ENCODE results near the gene TDRD7.
"Not testable (repeated sequence)": the region's sequence is repeated elsewhere in the genome, so short reads cannot be mapped to it uniquely, and the experiment has no call there.

Gene TDRD7

GRCh38 chr9:97479496-97480159 is 67.7 kb downstream of the TDRD7 start:
- no peak for DNase-seq

GRCh38 chr9:97480174-97480573 is 68.3 kb downstream of the TDRD7 start:
- DNase-seq, result no peak

DNA sequence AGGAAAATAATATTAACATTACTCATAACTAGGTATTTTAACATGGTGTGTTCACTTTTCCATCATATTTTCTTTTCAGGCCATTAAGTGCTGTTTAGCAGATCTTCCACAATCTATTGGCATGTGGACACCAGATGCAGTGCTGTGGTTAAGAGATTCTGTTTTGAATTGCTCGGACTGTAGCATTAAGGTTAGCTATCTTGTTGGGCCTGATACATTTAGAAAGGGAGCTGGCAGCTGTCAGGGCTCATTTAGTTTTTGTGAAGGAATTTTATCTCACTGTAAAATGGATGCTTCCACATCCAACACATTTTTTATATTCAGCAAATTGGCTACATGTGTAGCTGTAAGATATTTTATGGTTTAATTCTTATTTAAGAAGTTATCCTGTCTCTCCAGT is 68.9 kb downstream of the TDRD7 start:
- DNase-seq, result no peak

DNA sequence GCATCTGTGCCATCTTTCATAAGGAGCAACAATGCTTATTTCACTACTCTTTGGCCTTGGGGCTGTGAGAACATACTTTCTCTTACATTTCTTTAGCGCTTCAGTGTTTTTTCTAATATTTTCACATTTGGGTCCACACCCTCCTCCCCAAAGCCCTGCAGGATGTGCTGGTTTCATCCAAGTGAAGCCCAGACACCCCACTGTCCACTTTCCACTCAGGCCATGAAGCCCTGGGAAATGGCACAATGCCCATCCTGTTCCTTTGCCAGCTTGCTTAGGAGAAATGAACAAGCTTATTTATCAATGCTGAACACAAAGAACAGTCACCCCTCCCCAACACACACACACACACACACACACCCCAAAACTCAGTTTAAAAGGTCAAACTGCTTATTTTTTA is 72.2 kb downstream of the TDRD7 start:
- no peak for DNase-seq

DNA sequence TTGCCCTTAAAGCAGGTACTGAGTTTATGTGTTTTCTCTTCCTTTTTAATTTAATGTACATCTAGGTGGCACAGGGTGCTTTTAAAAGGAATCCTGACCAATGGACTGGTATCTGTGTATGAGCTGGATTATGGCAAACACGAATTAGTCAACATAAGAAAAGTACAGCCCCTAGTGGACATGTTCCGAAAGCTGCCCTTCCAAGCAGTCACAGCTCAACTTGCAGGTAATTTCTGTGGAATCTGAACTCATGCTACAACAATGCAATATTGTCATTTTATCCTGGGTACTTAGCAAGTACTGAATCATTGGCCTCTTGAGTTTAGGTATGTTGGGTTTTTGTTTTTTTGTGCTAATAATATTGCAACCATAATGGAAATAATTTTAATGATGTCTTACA is 75.2 kb downstream of the TDRD7 start:
- no peak for DNase-seq

DNA sequence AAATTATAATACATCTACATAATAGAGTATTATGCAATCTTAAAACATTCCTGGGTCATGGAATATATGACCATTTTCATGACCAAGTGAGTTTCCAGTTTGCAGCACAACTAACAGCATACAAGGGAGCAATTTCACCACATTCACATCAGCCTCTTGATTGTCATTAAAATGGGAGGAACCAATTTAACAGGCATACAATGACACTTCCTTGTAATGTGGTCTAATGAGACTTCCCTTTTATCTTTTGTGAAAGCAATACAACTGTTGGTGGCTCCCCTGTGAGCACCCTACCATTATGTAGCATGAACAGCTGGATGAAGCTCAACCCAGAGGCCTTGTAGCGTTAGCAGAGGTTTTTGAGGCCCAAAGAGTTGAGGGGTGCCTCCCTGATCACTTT is 76.0 kb downstream of the TDRD7 start:
- no peak for DNase-seq

DNA sequence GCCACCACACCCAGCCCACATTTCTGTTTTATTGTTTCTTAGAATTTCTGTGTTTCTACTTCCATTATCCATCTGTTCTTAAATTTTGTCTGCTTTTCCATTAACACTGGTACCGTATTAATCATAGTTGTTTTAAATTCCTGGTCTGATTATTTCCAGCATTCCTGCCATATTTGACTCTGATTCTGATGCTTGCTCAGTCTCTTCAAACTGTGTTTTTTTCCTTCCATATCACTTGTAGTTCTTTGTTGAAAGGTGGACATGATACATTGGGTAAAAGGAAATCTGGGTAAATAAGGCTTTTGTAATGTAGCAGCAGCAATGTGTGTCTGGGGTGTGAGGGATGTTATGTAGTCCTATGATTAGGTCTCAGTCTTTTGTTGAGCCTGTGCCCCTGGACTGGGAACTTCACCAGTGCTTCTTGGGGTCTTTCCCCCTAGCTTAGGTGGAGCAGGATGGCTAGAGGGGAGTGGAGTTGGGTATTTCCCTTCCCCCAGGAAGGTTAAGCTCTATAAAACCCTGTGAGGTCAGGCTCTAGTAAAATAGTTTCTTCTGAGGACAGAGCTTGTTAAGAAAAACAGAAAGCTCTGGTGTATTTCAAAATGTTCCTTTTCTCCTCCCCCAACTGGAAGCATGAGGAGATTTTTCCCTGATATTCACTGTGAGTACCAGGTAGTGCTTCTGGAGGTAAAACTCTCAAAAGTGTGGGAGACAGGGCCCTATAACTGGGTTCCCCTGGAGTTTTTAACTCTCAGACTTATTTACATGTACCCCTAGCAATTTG is 79.5 kb downstream of the TDRD7 start:
- no peak for DNase-seq

GRCh38 chr9:97497558-97498375 is 85.9 kb downstream of the TDRD7 start:
- not testable (repeated sequence) for DNase-seq

DNA sequence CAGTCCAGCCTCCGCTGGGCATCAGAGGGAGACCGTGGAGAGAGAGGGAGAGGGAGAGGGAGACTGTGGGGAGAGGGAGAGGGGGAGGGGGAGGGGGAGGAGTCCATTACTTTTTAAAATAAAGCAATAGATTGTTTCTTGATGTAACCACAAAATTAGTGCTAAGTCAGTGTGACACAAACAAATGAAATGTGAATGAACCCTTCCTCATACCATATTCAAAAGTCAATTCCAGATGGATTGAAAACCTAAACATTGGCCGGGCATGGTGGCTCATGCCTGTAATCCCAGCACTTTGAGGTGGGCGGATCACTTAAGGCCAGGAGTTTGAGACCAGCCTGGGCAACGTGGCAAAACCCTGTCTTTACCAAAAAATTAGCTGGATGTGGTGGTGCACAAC is 87.0 kb downstream of the TDRD7 start:
- DNase-seq, result not testable (repeated sequence)

- DNase-seq, result no peak
Measured at GRCh38 chr9:97500263-97500662, 88.4 kb downstream of the TDRD7 start.

GRCh38 chr9:97500765-97501176 is 88.9 kb downstream of the TDRD7 start:
- no peak for DNase-seq

DNA sequence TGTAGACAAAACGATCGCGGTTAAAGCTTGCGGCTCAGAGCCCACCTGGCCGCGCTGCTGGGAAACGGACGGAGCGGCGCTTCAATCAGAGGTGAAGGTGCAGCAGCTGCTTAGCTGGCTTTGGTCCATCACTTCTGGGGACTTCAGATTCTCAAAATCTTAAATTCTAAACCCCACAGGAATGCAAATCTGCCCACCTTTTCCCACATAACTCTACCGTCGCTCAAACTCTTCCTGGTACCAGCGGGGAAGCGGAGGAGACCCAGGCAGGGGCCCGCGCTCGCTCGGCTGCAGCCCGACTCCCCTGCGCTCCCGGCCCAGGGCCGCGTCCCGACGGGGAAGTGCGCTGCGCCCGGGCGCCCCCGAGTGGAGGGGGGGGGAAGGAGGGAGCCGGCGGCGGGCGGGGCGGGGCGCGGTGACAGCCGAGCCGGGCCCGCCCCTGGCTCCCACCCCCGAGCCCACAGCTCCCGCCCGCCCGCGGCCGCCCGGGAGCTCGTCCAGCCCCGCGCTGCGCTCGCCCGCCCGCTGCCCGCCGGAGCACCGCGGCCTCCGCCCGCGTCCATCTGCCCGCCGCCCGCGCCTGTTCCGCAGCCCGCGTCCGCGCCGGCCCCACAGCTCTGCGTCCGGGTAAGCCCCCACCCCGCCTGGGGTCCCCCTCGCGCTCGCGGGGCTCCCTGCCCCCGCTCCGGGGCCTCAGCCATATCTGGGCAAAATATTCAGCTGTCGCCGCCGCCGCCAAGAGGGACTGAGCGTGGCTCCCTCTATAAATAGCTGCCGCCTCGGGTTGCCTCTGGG is 89.5 kb downstream of the TDRD7 start, which contains the start of gene TMOD1:
TMOD1 (plus strand) TSS at position 490 of the 795 bp plus-strand sequence. CDS start 22,523 bp downstream, outside the sequence.
- no peak for DNase-seq

DNA sequence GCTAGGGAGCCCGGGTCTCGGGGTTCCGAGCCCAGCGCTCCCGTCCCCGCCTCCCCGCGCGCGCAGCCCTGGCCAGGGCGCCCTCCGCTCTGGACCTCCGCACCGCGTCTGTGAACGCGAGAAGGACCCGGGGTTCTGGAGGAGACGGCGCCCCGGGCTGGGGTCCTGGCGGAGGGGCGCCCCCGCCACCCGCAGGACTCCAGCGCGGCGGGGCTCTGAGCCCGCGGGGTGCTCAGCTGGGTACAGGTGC is 90.0 kb downstream of the TDRD7 start:
- no peak for DNase-seq

DNA sequence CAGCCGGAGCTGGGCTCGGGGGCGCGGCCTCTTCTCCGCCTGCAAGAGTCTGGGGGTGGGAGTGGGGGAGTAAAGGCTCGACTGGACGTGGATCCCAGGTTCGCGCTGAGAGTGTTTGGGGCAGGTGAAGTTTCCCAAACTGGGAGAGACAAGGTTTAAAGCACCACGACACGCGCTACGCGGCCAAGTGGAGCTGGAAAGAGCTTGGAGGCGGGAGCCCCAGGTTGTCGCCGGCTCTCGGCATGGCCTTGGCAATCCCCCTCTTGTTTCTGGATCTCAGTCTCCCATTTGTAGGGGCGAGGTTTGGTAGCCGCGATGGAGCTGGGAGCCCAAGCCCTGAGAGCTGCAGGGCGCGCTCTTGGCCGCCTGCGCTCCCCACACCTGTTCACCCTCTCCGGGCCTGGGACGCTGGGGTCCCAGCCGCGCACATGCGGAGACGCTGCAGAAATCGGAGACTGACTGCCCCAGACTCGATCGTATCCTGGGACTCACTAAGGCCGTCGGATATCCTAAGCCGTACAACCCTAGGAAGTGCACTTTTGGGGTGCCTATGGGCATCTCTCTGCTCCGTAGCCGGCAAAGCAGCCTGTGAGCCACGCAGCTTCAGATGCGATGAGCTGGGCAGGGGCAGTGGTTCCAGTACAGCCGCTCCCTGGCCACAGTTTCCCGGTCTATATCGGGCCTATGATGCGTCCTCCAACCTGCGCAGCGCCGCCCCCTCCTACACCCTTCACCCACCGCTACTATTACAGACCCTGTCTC is 90.5 kb downstream of the TDRD7 start:
- DNase-seq, result no peak

GRCh38 chr9:97502984-97503861 is 91.3 kb downstream of the TDRD7 start:
- DNase-seq, result no peak

- no peak for DNase-seq
Measured at GRCh38 chr9:97503862-97504210, 91.9 kb downstream of the TDRD7 start.

DNA sequence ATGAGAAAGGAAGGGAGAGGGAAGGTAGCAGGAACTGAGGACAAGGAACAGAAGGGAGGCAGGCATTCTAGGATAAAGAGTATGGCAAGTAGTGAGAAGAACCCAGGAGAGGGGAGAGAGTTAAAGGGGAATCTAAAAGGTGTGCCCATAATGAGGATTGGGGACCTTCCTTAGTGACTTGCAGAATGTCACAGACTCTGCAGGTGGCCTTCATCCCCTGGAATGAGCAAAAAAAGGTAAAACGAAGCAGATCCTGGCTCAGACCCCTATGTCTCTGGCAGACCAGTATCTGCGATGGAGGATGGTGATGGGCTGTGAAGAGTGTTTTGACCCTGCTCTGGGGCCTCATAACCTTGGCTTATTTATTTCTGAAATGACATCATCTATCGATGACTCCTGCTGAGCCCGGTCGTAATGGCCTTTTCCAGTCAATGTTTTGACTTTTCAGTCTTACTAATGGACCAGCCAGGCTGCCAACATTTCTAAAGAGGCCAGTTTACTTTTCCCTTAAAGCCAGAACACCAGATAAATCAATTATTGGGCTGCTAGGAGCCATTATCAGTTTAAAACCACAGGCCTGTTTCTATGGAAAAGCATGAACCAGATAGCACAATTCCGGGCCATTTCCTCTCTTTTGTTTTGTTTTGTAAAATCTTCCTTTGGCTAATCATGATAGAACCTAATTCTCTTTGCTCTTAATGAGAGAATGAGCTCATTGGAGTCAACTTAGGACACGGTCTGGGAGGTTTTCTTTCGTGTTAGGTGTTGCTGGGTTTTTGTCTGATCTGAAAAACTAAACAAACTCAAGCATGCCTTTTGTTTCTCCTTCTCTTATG is 92.7 kb downstream of the TDRD7 start:
- no peak for DNase-seq

GRCh38 chr9:97505845-97506244 is 93.9 kb downstream of the TDRD7 start:
- DNase-seq, result no peak

DNA sequence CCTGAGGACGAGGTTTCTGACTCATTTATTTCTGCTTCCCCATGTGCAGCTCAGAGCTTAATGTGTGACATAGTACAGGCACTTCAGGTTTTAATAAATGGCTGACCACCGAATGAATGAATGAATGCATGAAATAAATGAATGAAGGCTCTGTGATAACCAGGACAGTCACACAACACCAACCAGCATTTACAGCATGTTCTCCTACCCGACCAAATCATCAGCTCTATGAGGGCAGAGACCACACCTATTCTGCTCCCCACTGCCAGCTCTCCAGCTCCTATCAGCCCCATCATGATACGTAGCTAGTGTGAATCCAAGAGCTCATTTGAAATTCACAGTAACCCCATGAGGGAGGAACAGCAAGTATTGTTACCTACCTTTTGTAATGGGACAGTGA is 94.4 kb downstream of the TDRD7 start:
- no peak for DNase-seq

GRCh38 chr9:97506787-97507186 is 94.9 kb downstream of the TDRD7 start:
- DNase-seq, result no peak
